GM15510 (cell line): ENCODE results near the gene GSN.

Experiments used
- POLR2A ChIP-seq: IDR thresholded peaks from 3 replicates; pipeline ENCODE4 v1.6.1; 2011; ENCODE audit warnings: borderline replicate concordance; ENCODE audit not compliant: insufficient read length; ENCODE audit errors: extremely low read depth

Gene GSN

DNA sequence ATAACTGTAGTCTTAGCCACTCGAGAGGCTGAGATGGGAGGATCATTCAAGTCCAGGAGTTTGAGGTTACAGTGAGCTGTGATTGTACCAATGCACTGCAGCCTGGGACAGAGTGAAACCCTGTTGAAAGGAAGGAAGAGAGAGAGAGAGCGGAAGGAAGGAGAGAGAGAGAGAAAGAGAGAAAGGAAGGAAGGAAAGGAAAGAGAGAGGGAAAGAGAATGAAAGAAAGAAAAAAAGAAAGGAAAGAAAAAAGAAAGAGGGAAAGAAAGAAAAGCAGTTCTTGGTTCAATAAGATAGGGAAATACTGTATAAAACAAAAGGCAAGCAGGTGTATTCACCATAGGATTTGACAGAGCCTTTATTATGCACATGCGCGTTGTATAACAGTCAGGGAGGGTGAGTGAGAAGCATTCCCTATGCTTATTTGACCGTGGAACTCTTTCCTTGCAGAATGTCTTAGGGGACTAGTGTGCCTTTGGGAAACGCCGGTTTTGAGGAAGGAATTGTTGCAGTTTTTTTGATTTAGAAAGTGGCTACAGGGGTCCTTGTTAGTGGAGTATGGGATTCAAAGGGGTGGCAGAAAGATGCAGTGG lies 42.0 kb downstream of the GSN start:
- TF ChIP-seq POLR2A, result no peak

DNA sequence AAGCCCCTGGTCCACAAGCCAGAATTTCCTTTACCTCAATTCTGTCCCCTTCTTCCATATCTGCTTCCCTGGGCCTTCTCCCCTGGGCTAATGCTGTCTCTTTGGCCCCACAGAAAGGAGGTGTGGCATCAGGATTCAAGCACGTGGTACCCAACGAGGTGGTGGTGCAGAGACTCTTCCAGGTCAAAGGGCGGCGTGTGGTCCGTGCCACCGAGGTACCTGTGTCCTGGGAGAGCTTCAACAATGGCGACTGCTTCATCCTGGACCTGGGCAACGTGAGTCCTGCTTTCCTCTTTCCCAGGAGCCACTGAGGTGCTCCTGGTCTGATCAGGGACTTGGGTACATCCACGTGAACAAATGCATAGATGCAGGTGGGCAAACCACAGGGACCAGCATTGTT lies 42.6 kb downstream of the GSN start:
- no peak for TF ChIP-seq POLR2A

DNA sequence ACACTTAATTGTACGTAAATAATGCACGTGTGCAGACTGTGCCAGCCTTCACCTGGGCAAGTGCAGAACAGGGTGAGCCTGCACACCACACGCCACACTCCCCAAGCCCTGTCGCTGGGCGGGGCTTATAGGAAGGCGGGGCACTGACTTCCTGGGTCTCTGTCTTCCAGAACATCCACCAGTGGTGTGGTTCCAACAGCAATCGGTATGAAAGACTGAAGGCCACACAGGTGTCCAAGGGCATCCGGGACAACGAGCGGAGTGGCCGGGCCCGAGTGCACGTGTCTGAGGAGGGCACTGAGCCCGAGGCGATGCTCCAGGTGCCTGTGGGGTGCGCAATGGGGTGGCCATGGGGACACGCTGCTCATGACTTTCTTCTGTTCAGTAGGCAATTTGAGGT lies 44.2 kb downstream of the GSN start:
- no peak for TF ChIP-seq POLR2A

DNA sequence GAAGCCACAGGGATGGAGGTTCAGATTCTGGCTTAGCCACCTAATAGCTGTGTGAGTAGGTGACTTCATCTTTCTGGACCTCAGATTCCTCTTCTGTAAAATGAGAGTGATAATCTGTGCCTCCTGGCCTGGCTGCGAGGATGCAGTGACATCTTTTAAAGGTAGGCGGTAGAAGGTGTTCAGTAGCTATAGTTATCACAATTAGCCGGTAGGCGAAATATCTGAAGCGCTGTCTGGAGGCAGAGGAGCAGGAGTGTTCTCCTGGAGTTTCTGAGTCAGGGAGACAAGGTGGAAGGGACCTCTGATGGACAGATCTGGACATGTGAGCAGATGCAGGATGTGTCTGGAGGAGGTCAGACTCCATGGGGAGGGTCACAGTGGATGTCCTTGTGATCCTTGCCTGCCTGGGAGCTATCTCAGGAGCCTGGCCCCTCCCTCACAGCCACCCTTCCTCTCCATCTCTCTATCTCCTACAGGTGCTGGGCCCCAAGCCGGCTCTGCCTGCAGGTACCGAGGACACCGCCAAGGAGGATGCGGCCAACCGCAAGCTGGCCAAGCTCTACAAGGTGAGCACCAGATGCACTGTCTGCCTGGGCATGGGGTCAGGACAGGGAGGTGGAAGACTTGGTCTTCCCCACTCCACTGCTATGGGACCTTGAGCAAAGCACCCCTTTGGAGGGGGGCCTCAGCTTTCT lies 45.6 kb downstream of the GSN start:
- no peak for TF ChIP-seq POLR2A

DNA sequence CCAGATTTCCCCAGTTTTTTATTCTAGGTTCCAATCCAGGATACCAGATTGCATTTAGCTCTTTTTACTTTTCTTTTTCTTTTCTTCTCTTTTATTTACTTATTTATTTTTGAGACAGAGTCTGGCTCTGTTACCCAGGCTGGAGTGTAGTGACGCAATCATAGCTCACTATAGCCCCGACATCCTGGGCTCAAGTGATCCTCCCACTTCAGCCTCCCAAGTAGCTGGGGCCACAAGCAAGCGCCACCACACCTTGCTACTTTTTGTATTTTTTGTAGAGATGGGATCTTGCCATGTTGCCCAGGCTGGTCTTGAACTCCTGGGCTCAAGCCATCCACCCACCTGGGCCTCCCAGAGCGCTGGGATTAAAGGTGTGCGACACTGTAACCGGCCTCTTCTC lies 48.4 kb downstream of the GSN start:
- no peak for TF ChIP-seq POLR2A

DNA sequence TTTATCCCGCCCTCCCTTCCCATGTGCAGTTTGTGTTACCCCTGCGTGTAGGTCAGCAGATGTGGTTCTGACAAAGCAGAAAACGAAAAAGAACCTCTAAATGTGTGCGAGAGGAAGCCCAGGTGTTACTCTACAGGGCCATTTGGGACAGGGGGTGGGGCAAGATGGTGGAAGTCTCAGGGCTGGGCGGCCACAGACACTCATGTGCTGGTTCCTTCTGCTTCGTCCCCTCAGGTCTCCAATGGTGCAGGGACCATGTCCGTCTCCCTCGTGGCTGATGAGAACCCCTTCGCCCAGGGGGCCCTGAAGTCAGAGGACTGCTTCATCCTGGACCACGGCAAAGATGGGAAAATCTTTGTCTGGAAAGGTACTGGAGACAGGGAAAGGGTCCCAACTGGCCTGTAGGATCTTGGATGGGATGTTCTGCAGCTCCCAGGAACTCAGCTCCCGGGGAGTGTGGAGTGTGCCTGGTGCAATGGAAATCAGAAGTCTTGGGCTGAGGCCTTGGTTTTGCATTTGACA lies 49.0 kb downstream of the GSN start:
- no peak for TF ChIP-seq POLR2A

DNA sequence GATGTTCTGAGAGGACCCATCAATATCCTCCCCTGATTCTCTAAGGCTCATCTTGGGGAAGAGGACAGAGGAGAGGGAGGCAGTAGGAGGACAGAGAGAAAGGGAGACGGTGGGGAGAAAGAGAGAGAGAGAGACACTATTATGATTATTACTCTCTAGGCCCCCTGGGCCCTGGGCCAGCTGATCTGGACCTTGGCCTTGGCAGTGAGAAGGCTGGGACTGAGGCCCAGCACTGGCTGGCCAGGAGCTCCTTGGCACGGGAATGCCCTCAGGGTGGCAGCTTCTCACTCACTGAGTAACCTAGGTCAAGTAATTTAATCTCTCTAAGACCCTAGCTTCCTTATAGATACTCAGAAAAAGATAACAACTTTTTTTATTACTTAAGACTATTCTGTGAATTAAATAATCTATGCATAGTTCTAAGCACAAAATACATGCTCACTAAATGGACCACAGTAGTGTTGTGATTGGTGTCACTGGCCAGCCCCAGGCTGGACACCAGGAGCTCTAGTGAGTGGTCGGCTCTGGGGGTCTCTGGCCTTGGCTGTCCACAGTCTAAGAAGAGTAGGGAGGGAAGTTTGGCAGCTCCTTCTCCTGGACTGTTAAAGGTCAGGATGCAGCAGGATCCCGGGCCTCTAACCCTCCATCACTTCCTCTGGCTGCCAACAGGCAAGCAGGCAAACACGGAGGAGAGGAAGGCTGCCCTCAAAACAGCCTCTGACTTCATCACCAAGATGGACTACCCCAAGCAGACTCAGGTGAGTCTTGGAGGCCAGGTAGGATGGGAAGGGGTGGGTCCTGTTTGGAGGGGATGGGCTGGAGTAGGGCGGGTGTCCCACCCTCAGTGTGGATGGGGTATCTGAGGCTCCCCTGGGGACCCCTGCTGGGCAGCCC lies 50.0 kb downstream of the GSN start:
- TF ChIP-seq POLR2A, result no peak

DNA sequence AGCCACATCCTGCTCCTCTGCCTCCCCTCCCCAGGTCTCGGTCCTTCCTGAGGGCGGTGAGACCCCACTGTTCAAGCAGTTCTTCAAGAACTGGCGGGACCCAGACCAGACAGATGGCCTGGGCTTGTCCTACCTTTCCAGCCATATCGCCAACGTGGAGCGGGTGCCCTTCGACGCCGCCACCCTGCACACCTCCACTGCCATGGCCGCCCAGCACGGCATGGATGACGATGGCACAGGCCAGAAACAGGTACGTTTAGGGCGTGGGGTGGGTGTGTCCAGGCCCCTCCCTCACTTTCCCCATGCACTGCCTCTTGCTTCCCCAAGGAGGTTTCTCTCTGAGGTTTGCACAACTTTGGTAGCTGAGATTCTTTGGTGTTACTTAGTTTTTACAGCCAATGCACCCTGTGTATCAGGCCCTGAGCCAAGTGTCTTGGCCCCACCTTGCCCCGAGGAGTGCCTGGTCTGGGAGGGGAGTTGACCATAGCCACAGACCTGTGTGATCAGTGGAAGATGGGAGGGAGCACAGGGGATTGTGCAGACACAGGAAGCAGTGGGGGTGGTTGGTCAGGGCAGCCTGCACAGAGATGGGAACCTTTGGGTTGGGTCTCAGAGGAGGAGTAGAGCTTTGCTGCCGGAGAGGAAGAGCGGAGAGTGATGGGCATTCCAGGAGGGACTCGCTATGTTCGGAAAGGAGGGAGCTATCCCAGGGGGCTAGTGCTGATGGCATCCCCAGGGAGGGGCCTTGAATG lies 50.8 kb downstream of the GSN start:
- no peak for TF ChIP-seq POLR2A

DNA sequence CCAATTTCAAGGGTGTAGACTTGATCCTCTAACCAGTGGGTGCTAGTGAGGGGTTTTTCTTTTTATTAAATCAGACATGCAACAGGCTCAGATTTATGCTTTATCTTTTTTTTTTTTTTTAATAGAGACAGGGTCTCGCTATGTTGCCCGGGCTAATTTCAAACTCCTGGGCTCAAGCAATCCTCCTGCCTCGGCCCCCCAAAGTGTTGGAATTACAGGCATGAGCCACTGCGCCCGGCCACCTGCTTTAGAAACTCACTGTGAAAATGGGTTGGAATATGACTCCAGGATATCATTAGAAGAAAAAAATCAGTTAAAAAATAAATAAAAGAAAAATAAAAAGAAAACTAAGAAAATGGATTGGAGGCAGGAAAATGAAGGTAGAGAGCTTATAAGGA lies 51.4 kb downstream of the GSN start:
- TF ChIP-seq POLR2A, result no peak

DNA sequence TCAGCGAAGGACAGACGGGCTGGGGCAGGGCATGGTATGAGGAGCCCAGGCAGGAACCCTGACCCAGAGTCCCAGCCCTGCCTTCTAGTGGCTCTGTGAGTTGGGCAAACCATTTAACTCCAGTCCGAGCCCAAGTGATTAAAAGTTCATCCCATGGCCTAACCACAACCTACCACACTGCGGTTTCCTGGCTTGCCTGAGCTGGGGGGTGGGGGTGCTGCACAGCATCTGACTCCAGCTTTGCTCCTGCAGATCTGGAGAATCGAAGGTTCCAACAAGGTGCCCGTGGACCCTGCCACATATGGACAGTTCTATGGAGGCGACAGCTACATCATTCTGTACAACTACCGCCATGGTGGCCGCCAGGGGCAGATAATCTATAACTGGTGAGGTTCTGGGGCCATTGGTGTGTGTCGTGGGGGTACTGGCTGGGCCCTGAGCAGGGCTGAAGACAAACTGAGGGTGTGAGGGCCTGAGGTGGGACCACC lies 53.1 kb downstream of the GSN start:
- TF ChIP-seq POLR2A, result no peak

DNA sequence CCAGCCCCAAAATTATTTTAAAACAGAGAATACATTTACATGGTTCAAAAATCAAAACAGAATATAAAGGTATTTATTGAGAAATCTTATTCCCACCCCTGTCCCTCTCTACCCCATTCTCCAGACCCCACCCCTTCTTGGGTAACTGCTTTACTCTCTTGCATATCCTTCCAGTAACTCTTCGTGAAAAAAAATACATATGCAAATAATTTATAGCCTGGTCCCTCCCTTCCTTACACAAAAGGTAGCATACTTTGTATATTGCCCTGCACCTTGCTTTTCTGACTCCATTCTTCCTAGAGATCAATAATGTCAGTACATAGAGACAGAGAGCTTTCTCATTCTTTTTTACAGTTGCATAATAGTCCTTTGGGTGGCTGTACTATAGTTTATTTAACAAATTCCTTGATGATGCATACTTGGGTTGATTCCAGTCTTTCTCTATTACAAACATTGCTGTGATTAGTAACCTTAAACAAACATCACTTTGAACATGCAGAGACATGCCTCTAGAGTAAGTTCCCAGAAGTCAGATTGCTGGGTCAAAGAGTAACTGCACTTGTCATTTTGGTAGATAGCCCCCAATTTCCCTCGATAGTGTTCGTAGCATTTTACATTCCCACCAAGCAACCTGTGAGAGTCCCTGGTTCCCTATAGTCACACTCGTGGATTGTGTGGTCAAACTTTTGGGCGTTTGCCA lies 54.2 kb downstream of the GSN start:
- no peak for TF ChIP-seq POLR2A

DNA sequence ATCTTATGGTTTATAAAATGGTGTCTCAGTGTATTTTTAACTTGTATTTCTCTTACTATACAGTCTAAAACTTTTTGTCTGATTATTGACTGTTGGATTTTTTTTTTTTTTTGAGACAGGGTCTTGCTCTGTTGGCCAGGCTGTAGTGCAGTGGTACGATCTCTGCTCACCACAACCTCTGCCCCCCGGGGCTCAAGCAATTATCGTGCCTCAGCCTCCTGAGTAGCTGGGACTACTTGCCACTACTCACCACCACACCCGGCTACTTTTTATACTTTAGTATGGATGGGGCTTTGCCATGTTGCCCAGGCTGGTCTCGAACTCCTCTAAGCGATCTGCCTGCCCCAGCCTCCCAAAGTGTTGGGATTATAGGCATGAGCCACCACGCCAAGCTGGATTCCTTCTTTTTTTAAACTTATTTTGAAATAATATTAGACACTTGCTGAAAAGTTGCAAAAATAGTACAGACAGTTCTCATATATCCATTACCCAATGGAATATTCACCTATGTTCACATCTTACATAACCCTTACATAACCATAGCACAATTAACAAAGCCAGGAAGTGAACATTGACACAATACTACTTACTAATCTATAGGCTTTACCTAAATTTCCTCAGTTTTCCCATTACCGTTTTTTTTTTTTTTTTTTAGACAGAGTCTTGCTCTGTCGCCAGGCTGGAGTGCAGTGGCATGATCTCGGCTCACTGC lies 54.9 kb downstream of the GSN start:
- no peak for TF ChIP-seq POLR2A

DNA sequence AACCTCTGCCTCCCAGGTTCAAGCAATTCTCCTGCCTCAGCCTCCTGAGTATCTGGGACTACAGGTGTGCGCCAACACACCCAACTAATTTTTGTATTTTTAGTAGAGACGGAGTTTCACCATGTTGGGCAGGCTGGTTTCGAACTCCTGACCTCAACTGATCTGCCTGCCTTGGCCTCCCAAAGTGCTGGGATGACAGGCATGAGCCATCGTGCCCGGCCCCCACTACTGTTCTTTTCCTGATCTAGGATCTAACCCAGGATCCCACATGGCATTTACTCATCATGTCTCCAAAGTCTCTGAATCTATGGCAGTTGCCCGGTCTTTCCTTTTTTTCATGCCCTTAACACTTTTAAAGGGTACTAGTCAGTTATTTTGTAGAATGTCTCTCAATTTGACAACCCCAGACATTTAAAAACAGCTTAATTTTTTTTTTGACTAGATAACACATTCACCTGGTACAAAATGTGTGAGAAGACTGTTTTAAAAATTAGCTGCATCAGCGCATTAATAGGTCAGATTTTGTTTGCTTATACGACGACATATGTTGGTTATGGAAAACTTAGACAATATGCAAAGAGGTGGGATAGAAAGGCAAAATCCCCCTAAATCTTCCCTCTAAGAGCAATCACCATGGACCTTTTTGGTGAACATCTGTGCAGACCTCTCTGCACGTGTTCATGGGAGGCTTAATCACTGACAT lies 55.6 kb downstream of the GSN start:
- no peak for TF ChIP-seq POLR2A
